Transverse colon (tissue), 4 donors: Measurements from ENCODE around the gene NCCRP1. TPM values are rescaled to one million over a fixed set of nuclear protein-coding genes. Genes with fewer than 3 reads are reported as not detected.
"Not testable (repeated sequence)": the region's sequence is repeated elsewhere in the genome, so short reads cannot be mapped to it uniquely, and the experiment has no call there.

Experiments
- DNase-seq: peaks from one replicate; pipeline ENCODE4 v3.0.0-alpha.2; 2019
- H3K27ac ChIP-seq, 4 donors: fragments of 200-600 bp; sonication (generic); 2 replicates each; pipeline ENCODE4 v1.5.1; 2016 to 2018; ENCODE audit warnings: inconsistent platforms in 4 of 4
- H3K27me3 ChIP-seq: fragments of 200-600 bp; sonication (generic); 2 replicates; pipeline ENCODE4 v1.5.1; 2017; ENCODE audit warnings: inconsistent platforms
- H3K36me3 ChIP-seq, 4 donors: fragments of 200-600 bp; sonication (generic); 2 replicates each; pipeline ENCODE4 v1.5.1; 2017 to 2019; ENCODE audit warnings: inconsistent platforms in 4 of 4
- H3K4me1 ChIP-seq, 4 donors: fragments of 200-600 bp; sonication (generic); 2 replicates each; pipeline ENCODE4 v1.5.1; 2017 to 2020; ENCODE audit warnings: inconsistent platforms in 4 of 4
- H3K4me3 ChIP-seq, 4 donors: fragments of 200-600 bp; sonication (generic); 1 replicate in 1 of 4; 2 replicates in 3 of 4; pipeline versions ENCODE4 v1.5.1 to v1.6.1; 2017 to 2019; ENCODE audit warnings: inconsistent platforms in 4 of 4
- H3K9me3 ChIP-seq, 2 donors: fragments of 200-600 bp; sonication (generic); 2 replicates each; pipeline ENCODE4 v1.5.1; 2017 to 2019; ENCODE audit warnings: inconsistent platforms in 2 of 2
- EP300 ChIP-seq: sonication (generic); formaldehyde crosslinking; IDR thresholded peaks from one replicate; pipeline ENCODE4 v1.6.1; 2017; ENCODE audit warnings: antibody characterized with exemption, low read depth
- POLR2A ChIP-seq: fragments of 450-650 bp; IDR thresholded peaks from one replicate; pipeline ENCODE4 v1.6.1; 2016; ENCODE audit warnings: antibody characterized with exemption, mild to moderate bottlenecking, moderate library complexity
- POLR2AphosphoS5 ChIP-seq, 3 donors: sonication (generic); formaldehyde crosslinking; IDR thresholded peaks; one replicate each; pipeline ENCODE4 v1.6.1; 2016; ENCODE audit warnings: antibody characterized with exemption in 3 of 3
- WGBS, 2 donors: methylation state at CpG; one replicate each; pipeline ENCODE4 v1.1.5; 2018; ENCODE audit warnings: low coverage in 1 of 2; 5-methylcytosine and 5-hydroxymethylcytosine counted together
- in situ Hi-C, 4 donors: fragments of 200-750 bp; cut with MboI; loops; one replicate each; pipeline versions ENCODE4 v1.15.0 to v1.15.1; 2017; ENCODE audit warnings: low sequenced_read_pairs in 3 of 4, low pct_ligation_motif_present in 1 of 4, low pct_unique_long_range_greater_than_20kb in 1 of 4
- intact Hi-C: fragments of 100-400 bp; cut with DNase I; formaldehyde crosslinking; loops from one replicate; pipeline ENCODE4 v1.15.1; 2023; ENCODE audit warnings: low total_unique reads
- total RNA-seq, 4 donors: library from RNA; depleted of rRNA; stranded (reverse); fragments of >200 nt; gene quantifications; one replicate each; pipeline ENCODE4 v1.1.0, GENCODE V29; 2016
- TF ChIP-seq, protein P1 (sequence below), 5 experiments: fragments of 200-600 bp in 3 of 5; fragments of 450-650 bp in 2 of 5; sonication (generic) in 3 of 5; IDR thresholded peaks; 1 replicate in 2 of 5; 2 replicates in 3 of 5; pipeline ENCODE4 v1.5.1; 2016 to 2017; ENCODE audit warnings: antibody characterized with exemption in 5 of 5, inconsistent platforms in 3 of 5, mild to moderate bottlenecking in 2 of 5, moderate library complexity in 1 of 5

The NCCRP1 gene
- total RNA-seq, 4 donors from 2014 or later = 0.14 to 3.0 (median 1.1) TPM; not detected in 1

GRCh38 chr19:39218230-39219007, 21.7 kb downstream of the NCCRP1 start:
- no peak overlapping the region for H3K27ac ChIP-seq
- in situ Hi-C loops = loop anchor here in 1 of 4 donors (25.0 kb wide), 1 partner anchor 631 kb away; no protein-coding TSS in a partner anchor
- no peak for DNase-seq
- intact Hi-C loops = no loop called here
- WGBS, 2 donors = 79% methylated on average over 9 to 15 of the region's 15 CpGs
- H3K4me3 ChIP-seq = no peak overlapping the region
- H3K4me1 ChIP-seq = no peaks in the 10 kb centered on the region
- H3K9me3 ChIP-seq = no peaks in the 10 kb centered on the region
- TF ChIP-seq EP300 = no peak
- TF ChIP-seq POLR2A = no peak
- no peak for TF ChIP-seq POLR2AphosphoS5 (IDR thresholded peaks at IDR 0.05)
- TF ChIP-seq, protein P1, sequence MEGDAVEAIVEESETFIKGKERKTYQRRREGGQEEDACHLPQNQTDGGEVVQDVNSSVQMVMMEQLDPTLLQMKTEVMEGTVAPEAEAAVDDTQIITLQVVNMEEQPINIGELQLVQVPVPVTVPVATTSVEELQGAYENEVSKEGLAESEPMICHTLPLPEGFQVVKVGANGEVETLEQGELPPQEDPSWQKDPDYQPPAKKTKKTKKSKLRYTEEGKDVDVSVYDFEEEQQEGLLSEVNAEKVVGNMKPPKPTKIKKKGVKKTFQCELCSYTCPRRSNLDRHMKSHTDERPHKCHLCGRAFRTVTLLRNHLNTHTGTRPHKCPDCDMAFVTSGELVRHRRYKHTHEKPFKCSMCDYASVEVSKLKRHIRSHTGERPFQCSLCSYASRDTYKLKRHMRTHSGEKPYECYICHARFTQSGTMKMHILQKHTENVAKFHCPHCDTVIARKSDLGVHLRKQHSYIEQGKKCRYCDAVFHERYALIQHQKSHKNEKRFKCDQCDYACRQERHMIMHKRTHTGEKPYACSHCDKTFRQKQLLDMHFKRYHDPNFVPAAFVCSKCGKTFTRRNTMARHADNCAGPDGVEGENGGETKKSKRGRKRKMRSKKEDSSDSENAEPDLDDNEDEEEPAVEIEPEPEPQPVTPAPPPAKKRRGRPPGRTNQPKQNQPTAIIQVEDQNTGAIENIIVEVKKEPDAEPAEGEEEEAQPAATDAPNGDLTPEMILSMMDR (IDR thresholded peaks at IDR 0.05) = no peak
- H3K36me3 ChIP-seq = no peaks in the 10 kb centered on the region
- peaks cover 26% of the 10 kb centered on the region for H3K27me3 ChIP-seq

DNA sequence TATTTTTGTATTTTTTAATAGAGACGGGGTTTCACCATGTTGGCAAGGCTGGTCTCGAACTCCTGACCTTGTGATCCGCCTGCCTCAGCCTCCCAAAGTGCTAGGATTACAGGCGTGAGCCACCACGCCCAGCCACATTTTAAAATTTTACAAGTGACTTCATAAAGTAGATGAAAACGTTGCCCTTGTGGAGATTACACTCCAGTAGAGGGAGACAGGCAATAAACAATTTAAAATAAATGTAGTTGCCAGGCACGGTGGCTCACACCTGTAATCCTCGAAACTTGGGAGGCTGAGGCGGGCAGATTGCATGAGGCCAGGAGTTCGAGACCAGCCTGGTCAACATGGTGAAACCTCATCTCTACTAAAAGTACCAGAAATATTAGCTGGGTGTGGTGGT, 22.3 kb downstream of the NCCRP1 start:
- H3K4me3 ChIP-seq, H3K36me3 ChIP-seq, DNase-seq, intact Hi-C loops, H3K27ac ChIP-seq, H3K4me1 ChIP-seq, H3K9me3 ChIP-seq: not testable (repeated sequence)
- in situ Hi-C loops = loop anchor here in 1 of 4 donors (25.0 kb wide), 1 partner anchor 632 kb away; no protein-coding TSS in a partner anchor
- WGBS, 2 donors = 55 to 65% methylated on average over 8 to 10 of the region's 10 CpGs
- H3K27me3 ChIP-seq = peaks cover 32% of the 10 kb centered on the region

GRCh38 chr19:39223703-39224279, 27.0 kb downstream of the NCCRP1 start:
- DNase-seq = no peak
- no peak overlapping the region for H3K27ac ChIP-seq
- H3K9me3 ChIP-seq = no peaks in the 10 kb centered on the region
- H3K27me3 ChIP-seq = peaks cover 38% of the 10 kb centered on the region
- in situ Hi-C loops = loop anchor here in 1 of 4 donors (25.0 kb wide), 1 partner anchor 636 kb away; no protein-coding TSS in a partner anchor
- no peaks in the 10 kb centered on the region for H3K4me1 ChIP-seq
- intact Hi-C loops = no loop called here
- WGBS, 2 donors = 30 to 31% methylated on average over 3 to 4 of the region's 4 CpGs
- no peaks in the 10 kb centered on the region for H3K36me3 ChIP-seq
- TF ChIP-seq EP300 (no peak), POLR2AphosphoS5 (IDR thresholded peaks at IDR 0.05) (no peak), POLR2A (no peak)
- TF ChIP-seq, protein P1 (IDR thresholded peaks at IDR 0.05) = no peak
- no peak overlapping the region for H3K4me3 ChIP-seq

DNA sequence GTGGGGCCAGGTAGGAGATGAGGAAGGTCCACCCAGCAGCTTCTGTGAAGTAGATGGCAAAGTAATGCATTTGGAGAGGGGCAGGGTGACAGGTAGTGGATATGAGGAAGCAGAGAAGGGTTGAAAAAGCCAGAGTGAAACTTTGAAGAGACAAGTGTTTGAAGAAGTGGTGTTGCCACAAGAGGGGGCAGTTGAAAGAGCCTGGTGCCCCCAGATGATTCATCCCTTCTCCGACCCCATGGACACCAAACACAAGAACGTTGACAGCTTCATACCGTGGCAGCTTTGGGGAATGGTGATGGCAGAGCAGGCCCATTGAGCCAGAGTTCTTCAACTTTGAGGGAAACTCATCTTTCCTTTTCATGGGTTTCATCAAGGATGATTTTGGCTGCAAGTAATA, 28.1 kb downstream of the NCCRP1 start:
- in situ Hi-C loops = loop anchor here in 1 of 4 donors (25.0 kb wide), 1 partner anchor 638 kb away; no protein-coding TSS in a partner anchor
- peaks cover 38% of the 10 kb centered on the region for H3K27me3 ChIP-seq
- 26% methylated on average over 3 of the region's 3 CpGs; no CpG with 5 or more reads in 1 of the 2 donors for WGBS, 2 donors

More for the DNA sequence above, 28.1 kb downstream of the NCCRP1 start:
- Histone ChIP-seq H3K27ac (no peak overlapping the region), H3K4me1 (no peaks in the 10 kb centered on the region), H3K4me3 (no peak overlapping the region), H3K9me3 (no peaks in the 10 kb centered on the region), H3K36me3 (no peaks in the 10 kb centered on the region)
- intact Hi-C loops = no loop called here
- DNase-seq = no peak
- TF ChIP-seq, protein P1 (IDR thresholded peaks at IDR 0.05) = no peak
- TF ChIP-seq POLR2A (no peak), POLR2AphosphoS5 (IDR thresholded peaks at IDR 0.05) (no peak), EP300 (no peak)
